Gastrocnemius medialis (tissue), 4 donors: ENCODE measurements around the gene MERTK. TPM values are rescaled to one million over a fixed set of nuclear protein-coding genes. Genes with fewer than 3 reads are reported as not detected.
A peak's percentile ranks its signal among the peaks of the same experiment; 100 is the strongest.

Source experiments
- ATAC-seq, 2 donors: fragments of 150-250 bp; one replicate each; pipeline ENCODE4 v1.9.1; 2016
- DNase-seq, 2 donors: peaks; one replicate each; pipeline ENCODE4 v3.0.0-alpha.2; 2019
- H3K27ac ChIP-seq, 4 donors: fragments of 200-600 bp; sonication (generic); 1 replicate in 1 of 4; 2 replicates in 3 of 4; pipeline ENCODE4 v1.5.1; 2016 to 2018; ENCODE audit warnings: mild to moderate bottlenecking in 2 of 4, moderate library complexity in 1 of 4
- H3K27me3 ChIP-seq, 3 donors: fragments of 200-600 bp; sonication (generic) in 2 of 3; 1 replicate in 1 of 3; 2 replicates in 2 of 3; pipeline versions ENCODE4 v1.5.1 to v1.6.0; 2016 to 2019; ENCODE audit warnings: mild to moderate bottlenecking in 1 of 3, moderate library complexity in 1 of 3
- H3K36me3 ChIP-seq, 2 donors: fragments of 200-600 bp; sonication (generic) in 1 of 2; one replicate each; pipeline ENCODE4 v1.5.1; 2017 to 2018
- H3K4me1 ChIP-seq, 2 donors: fragments of 200-600 bp; sonication (generic) in 1 of 2; one replicate each; pipeline ENCODE4 v1.5.1; 2016 to 2017; ENCODE audit warnings: mild to moderate bottlenecking in 2 of 2
- H3K4me3 ChIP-seq, 4 donors: fragments of 200-600 bp; sonication (generic) in 3 of 4; 1 replicate in 1 of 4; 2 replicates in 3 of 4; pipeline ENCODE4 v1.5.1; 2016 to 2019; ENCODE audit warnings: mild to moderate bottlenecking in 2 of 4
- H3K9me3 ChIP-seq, 3 donors: fragments of 200-600 bp; sonication (generic) in 2 of 3; 1 replicate in 1 of 3; 2 replicates in 2 of 3; pipeline ENCODE4 v1.5.1; 2016 to 2019
- CTCF ChIP-seq, 5 experiments: fragments of 450-650 bp in 3 of 5; fragments of 200-600 bp in 2 of 5; sonication (generic) in 2 of 5; IDR thresholded peaks in 4 of 5; conservative IDR thresholded peaks in 1 of 5; 1 replicate in 4 of 5; 2 replicates in 1 of 5; pipeline ENCODE4 v1.5.1; 2016 to 2019; ENCODE audit warnings: antibody characterized with exemption in 5 of 5, mild to moderate bottlenecking in 3 of 5, moderate library complexity in 3 of 5
- POLR2A ChIP-seq, 2 donors: fragments of 450-650 bp; IDR thresholded peaks; one replicate each; pipeline ENCODE4 v1.6.1; 2017; ENCODE audit warnings: antibody characterized with exemption in 2 of 2, mild to moderate bottlenecking in 2 of 2, moderate library complexity in 2 of 2
- in situ Hi-C, 4 donors: fragments of 200-750 bp; cut with MboI; loops; one replicate each; pipeline versions ENCODE4 v1.15.0 to v1.8.0; 2017; ENCODE audit warnings: low sequenced_read_pairs in 4 of 4
- intact Hi-C: fragments of 100-400 bp; cut with DNase I; formaldehyde crosslinking; loops from one replicate; pipeline ENCODE4 v1.15.1; 2023; ENCODE audit warnings: low total_unique reads
- total RNA-seq, 4 donors: library from RNA; depleted of rRNA; stranded (reverse); fragments of >200 nt; gene quantifications; one replicate each; pipeline versions ENCODE4 v1.1.0 to v1.2.3, GENCODE V29; 2016

MERTK gene
- total RNA-seq, 4 donors from 2014 or later = 2.4 to 5.7 (median 3.7) TPM

GRCh38 chr2:112048887-112049286 is 150.5 kb downstream of the MERTK start:
- H3K9me3 ChIP-seq = no peaks in the 10 kb centered on the region
- no peak for DNase-seq
- peak; percentile 70 to 84 for ATAC-seq
- peaks cover 0 to 5% of the 10 kb centered on the region in 2 donors for H3K4me1 ChIP-seq
- no peaks in the 10 kb centered on the region for H3K27me3 ChIP-seq
- in situ Hi-C loops = loop anchor here in 3 of 4 donors (5.0 kb wide), 1 partner anchor 157 kb away; no protein-coding TSS in a partner anchor
- no peak overlapping the region for H3K4me3 ChIP-seq
- TF ChIP-seq POLR2A (IDR thresholded peaks at IDR 0.05) (no peak), CTCF (IDR thresholded peaks at IDR 0.05 in 4 of 5, conservative IDR thresholded peaks at IDR 0.05 in 1 of 5) (peak; percentile 63 to 85 (median 73))
- H3K36me3 ChIP-seq = no peaks in the 10 kb centered on the region
- intact Hi-C loops = loop anchor here (2.0 kb wide), 2 partner anchors 102 to 150 kb away; partner anchors contain the start of gene MERTK
- H3K27ac ChIP-seq = no peak overlapping the region

GRCh38 chr2:112050316-112050715 is 151.9 kb downstream of the MERTK start:
- Histone ChIP-seq H3K4me1 (peaks cover 0 to 5% of the 10 kb centered on the region in 2 donors), H3K4me3 (no peak overlapping the region), H3K27ac (no peak overlapping the region), H3K9me3 (no peaks in the 10 kb centered on the region), H3K36me3 (no peaks in the 10 kb centered on the region), H3K27me3 (no peaks in the 10 kb centered on the region)
- DNase-seq (no peak), ATAC-seq (no peak)
- no peak for TF ChIP-seq CTCF (IDR thresholded peaks at IDR 0.05 in 4 of 5, conservative IDR thresholded peaks at IDR 0.05 in 1 of 5)
- no peak for TF ChIP-seq POLR2A (IDR thresholded peaks at IDR 0.05)
- in situ Hi-C loops = loop anchor here in 2 of 4 donors (5.0 to 10.0 kb wide), 3 partner anchors 163 to 214 kb away; partner anchors contain the start of gene ZC3H8 (in 1 of the 2)
- intact Hi-C loops = loop anchor here (1.0 kb wide), 1 partner anchor 163 kb away; no protein-coding TSS in a partner anchor

- DNase-seq = peak; percentile 94 to 98
- intact Hi-C loops = loop anchor here (2.0 kb wide), 1 partner anchor 531 kb away; the partner anchor contains the start of gene CHCHD5
- peaks cover 13 to 18% of the 10 kb centered on the region in 2 donors for H3K4me1 ChIP-seq
- TF ChIP-seq CTCF (IDR thresholded peaks at IDR 0.05 in 4 of 5, conservative IDR thresholded peaks at IDR 0.05 in 1 of 5) = no peak
- no peak for TF ChIP-seq POLR2A (IDR thresholded peaks at IDR 0.05)
- H3K36me3 ChIP-seq = no peaks in the 10 kb centered on the region
- peak overlapping the region; percentile 59 to 78 (median 66) for H3K4me3 ChIP-seq
- H3K27ac ChIP-seq = peak overlapping the region; percentile 87 to 96 (median 94)
- in situ Hi-C loops = loop anchor here in 2 of 4 donors (5.0 to 10.0 kb wide), 3 partner anchors 167 to 211 kb away; partner anchors contain the start of gene ZC3H8 (in 1 of the 2)
- no peaks in the 10 kb centered on the region for H3K27me3 ChIP-seq
- no peaks in the 10 kb centered on the region for H3K9me3 ChIP-seq
- peak; percentile 78 to 81 for ATAC-seq
Observed at GRCh38 chr2:112053917-112054846, 155.8 kb downstream of the MERTK start.

DNA sequence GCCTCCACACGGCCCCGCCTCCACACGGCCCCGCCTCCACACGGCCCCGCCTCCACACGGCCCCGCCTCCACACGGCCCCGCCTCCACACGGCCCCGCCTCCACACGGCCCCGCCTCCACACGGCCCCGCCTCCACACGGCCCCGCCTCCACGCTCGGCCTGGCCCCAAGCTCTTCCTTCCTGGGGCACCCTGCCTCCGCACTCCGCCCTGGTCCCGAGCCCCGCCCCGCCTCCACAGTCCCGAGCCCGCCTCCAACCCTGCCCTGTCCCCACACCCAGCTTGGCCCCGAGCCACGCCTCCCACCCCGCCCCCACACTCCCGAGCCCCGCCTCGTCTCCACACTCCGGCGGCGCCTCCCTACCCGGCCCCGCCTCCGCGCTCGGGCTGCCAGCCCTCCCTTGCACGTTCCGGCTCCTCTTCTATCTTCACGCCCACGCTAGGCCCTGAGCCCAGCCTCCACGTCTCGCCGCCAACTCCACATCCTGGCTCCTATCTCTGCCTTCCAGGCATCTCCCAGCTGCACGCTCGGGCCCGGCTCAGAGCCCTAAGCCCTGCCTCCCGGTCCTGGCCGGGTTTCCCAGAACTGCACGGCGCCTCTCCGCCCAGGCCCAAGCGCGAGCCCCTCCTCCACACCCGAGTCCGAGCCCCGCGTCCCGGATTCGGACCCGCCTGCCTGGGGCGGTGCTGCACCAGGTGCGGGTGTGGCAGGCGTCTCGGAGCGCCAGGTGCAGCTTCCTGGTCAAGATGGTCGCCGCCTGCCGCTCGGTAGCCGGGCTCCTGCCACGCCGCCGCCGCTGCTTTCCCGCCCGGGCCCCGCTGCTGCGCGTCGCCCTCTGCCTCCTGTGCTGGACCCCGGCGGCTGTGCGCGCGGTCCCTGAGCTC is 156.7 kb downstream of the MERTK start, which contains the start of gene TMEM87B:
TMEM87B (plus strand) TSS at position 423 of the 883 bp plus-strand sequence; CDS start at position 746, 323 bp downstream.
- intact Hi-C loops = loop anchor here (1.0 to 2.0 kb wide), 4 partner anchors 199 to 530 kb away; partner anchors contain the start of genes CHCHD5, TTL and ZC3H6
- H3K9me3 ChIP-seq = no peaks in the 10 kb centered on the region
- peak; percentile 36 to 58 for TF ChIP-seq POLR2A (IDR thresholded peaks at IDR 0.05)
- no peak for TF ChIP-seq CTCF (IDR thresholded peaks at IDR 0.05 in 4 of 5, conservative IDR thresholded peaks at IDR 0.05 in 1 of 5)
- peak within 1 kb of the TSS; percentile 70 to 95 (median 84) for H3K4me3 ChIP-seq
- in situ Hi-C loops = loop anchor here in 2 of 4 donors (5.0 to 10.0 kb wide), 3 partner anchors 168 to 210 kb away; partner anchors contain the start of gene ZC3H8 (in 1 of the 2)
- ATAC-seq (peak; percentile 77 to 78), DNase-seq (peak; percentile 96 to 97)
- peaks cover 13 to 18% of the 10 kb centered on the region in 2 donors for H3K4me1 ChIP-seq
- H3K36me3 ChIP-seq = no peaks in the 10 kb centered on the region
- H3K27ac ChIP-seq = peak within 1 kb of the TSS; percentile 87 to 96 (median 94)
- no peaks in the 10 kb centered on the region for H3K27me3 ChIP-seq
